H1 (cell line): ENCODE results near the gene UBR2. TPM values are rescaled to one million over a fixed set of nuclear protein-coding genes. Genes with fewer than 3 reads are reported as not detected.

Experiments used
- CTCF ChIA-PET: fragments of 300-600 bp; sonication (Branson Sonifier 250); formaldehyde crosslinking; loops from one replicate; lab custom pipeline; 2021; ENCODE audit not compliant: partially characterized antibody; lab: Charles Lee
- POLR2A ChIA-PET: fragments of 300-600 bp; sonication (Branson Sonifier 250); formaldehyde crosslinking; loops from one replicate; lab custom pipeline; 2021; ENCODE audit warnings: inconsistent platforms; ENCODE audit not compliant: partially characterized antibody; lab: Charles Lee
- DNase-seq, 2 experiments: peaks; one replicate each; pipeline versions ENCODE4 v3.0.0 to v3.0.0-alpha.2; 2010 to 2022; ENCODE audit warnings: low spot score in 2 of 2, low read depth in 1 of 2, mixed read lengths in 1 of 2
- FAIRE-seq: peaks from 2 replicates; lab custom pipeline; 2011; peaks lifted over from hg19 to GRCh38; lab: Jason Lieb, UNC
- H2AFZ ChIP-seq: 2 replicates; pipeline ENCODE4 v1.8.1; 2012; ENCODE audit warnings: low read length, inconsistent platforms
- H2AK5ac ChIP-seq: 2 replicates; pipeline ENCODE4 v1.6.1; 2013; ENCODE audit warnings: low read depth, low read length
- H2BK120ac ChIP-seq: replicated peaks from 2 replicates; pipeline ENCODE3; 2013; ENCODE audit warnings: low read depth, low read length, inconsistent platforms
- H2BK12ac ChIP-seq: 2 replicates; pipeline ENCODE4 v1.6.1; 2013; ENCODE audit warnings: low read depth, low read length
- H2BK15ac ChIP-seq: 2 replicates; pipeline ENCODE4 v1.6.1; 2013; ENCODE audit warnings: low read length
- H2BK20ac ChIP-seq: 2 replicates; pipeline ENCODE4 v1.6.1; 2013; ENCODE audit warnings: low read length
- H2BK5ac ChIP-seq: 2 replicates; pipeline ENCODE4 v1.6.1; 2013; ENCODE audit warnings: low read depth, low read length
- H3K14ac ChIP-seq: 2 replicates; pipeline ENCODE4 v1.6.1; 2013; ENCODE audit warnings: inconsistent platforms; ENCODE audit not compliant: insufficient read length
- H3K18ac ChIP-seq: 2 replicates; pipeline ENCODE4 v1.6.1; 2013; ENCODE audit warnings: low read length; ENCODE audit errors: extremely low read depth
- H3K23ac ChIP-seq: 2 replicates; pipeline ENCODE4 v1.6.1; 2013; ENCODE audit warnings: inconsistent platforms; ENCODE audit not compliant: insufficient read length
- H3K23me2 ChIP-seq: 2 replicates; pipeline ENCODE4 v1.6.1; 2013; ENCODE audit warnings: low read depth, low read length
- H3K27ac ChIP-seq: 2 replicates; pipeline ENCODE4 v1.6.1; 2011; ENCODE audit warnings: low read depth, low read length, inconsistent platforms
- H3K27me3 ChIP-seq, 4 experiments: replicated peaks in 1 of 4; 1 replicate in 1 of 4; 2 replicates in 3 of 4; pipeline versions ENCODE4 v1.6.1 to v1.8.1; 2011 to 2013; ENCODE audit warnings: low read length in 3 of 4, mild to moderate bottlenecking in 3 of 4, inconsistent platforms in 2 of 4, mixed read lengths in 2 of 4, moderate library complexity in 1 of 4; ENCODE audit not compliant: control insufficient read depth in 3 of 4, insufficient read depth in 3 of 4; ENCODE audit errors: extremely low read depth in 1 of 4
- H3K36me3 ChIP-seq, 4 experiments: 2 replicates each; pipeline versions ENCODE4 v1.6.1 to v1.8.1; 2011 to 2013; ENCODE audit warnings: mild to moderate bottlenecking in 4 of 4, low read length in 3 of 4, moderate library complexity in 2 of 4, control low read depth in 1 of 4, inconsistent platforms in 1 of 4; ENCODE audit not compliant: insufficient read depth in 4 of 4, control insufficient read depth in 2 of 4
- H3K4ac ChIP-seq: replicated peaks from 2 replicates; pipeline ENCODE3; 2013; ENCODE audit warnings: low read length, low read depth, mixed read lengths, inconsistent platforms; ENCODE audit not compliant: insufficient read length
- H3K4me1 ChIP-seq, 4 experiments: replicated peaks in 1 of 4; 1 replicate in 1 of 4; 2 replicates in 3 of 4; pipeline versions ENCODE4 v1.6.1 to v1.8.1; 2011 to 2013; ENCODE audit warnings: low read length in 3 of 4, inconsistent platforms in 2 of 4, mixed read lengths in 1 of 4; ENCODE audit not compliant: insufficient read depth in 4 of 4, control insufficient read depth in 3 of 4
- H3K4me2 ChIP-seq, 2 experiments: 2 replicates each; pipeline versions ENCODE4 v1.6.1 to v1.8.1; 2011 to 2013; ENCODE audit warnings: low read depth in 2 of 2, low read length in 2 of 2, control low read depth in 1 of 2, inconsistent platforms in 1 of 2, mild to moderate bottlenecking in 1 of 2; ENCODE audit not compliant: insufficient read depth in 1 of 2
- H3K4me3 ChIP-seq, 4 experiments: fragments of 200-600, 300-600 bp in 1 of 4; sonication (generic), shearing (Covaris generic), sonication (Bioruptor Twin) in 1 of 4; 2 replicates each; pipeline versions ENCODE4 v1.5.1 to v1.8.1; 2011 to 2016; ENCODE audit warnings: low read length in 4 of 4, low read depth in 3 of 4, control low read depth in 2 of 4, inconsistent platforms in 2 of 4, mild to moderate bottlenecking in 2 of 4, mixed read lengths in 1 of 4, moderate library complexity in 1 of 4; ENCODE audit not compliant: insufficient read depth in 2 of 4; ENCODE audit errors: extremely low read depth in 1 of 4
- H3K56ac ChIP-seq: replicated peaks from 2 replicates; pipeline ENCODE3; 2013; ENCODE audit warnings: low read depth, mild to moderate bottlenecking, mixed read lengths, low read length, inconsistent platforms; ENCODE audit not compliant: insufficient read length
- H3K79me1 ChIP-seq: 2 replicates; pipeline ENCODE4 v1.6.1; 2013; ENCODE audit warnings: low read depth, low read length, control low read depth
- H3K79me2 ChIP-seq, 2 experiments: 2 replicates each; pipeline versions ENCODE4 v1.6.1 to v1.8.1; 2012 to 2013; ENCODE audit warnings: low read length in 2 of 2, mild to moderate bottlenecking in 2 of 2, inconsistent platforms in 1 of 2; ENCODE audit not compliant: insufficient read depth in 2 of 2, control insufficient read depth in 1 of 2
- H3K9ac ChIP-seq, 4 experiments: replicated peaks in 1 of 4; 1 replicate in 1 of 4; 2 replicates in 3 of 4; pipeline versions ENCODE4 v1.6.1 to v1.8.1; 2011 to 2013; ENCODE audit warnings: low read depth in 3 of 4, low read length in 3 of 4, control low read depth in 2 of 4, mild to moderate bottlenecking in 2 of 4, moderate library complexity in 2 of 4, inconsistent platforms in 1 of 4; ENCODE audit errors: extremely low read depth in 1 of 4
- H3K9me3 ChIP-seq, 2 experiments: 2 replicates each; pipeline versions ENCODE4 v1.6.1 to v1.8.1; 2012 to 2013; ENCODE audit warnings: mild to moderate bottlenecking in 2 of 2, moderate library complexity in 2 of 2, control low read depth in 1 of 2, inconsistent platforms in 1 of 2, low read depth in 1 of 2, low read length in 1 of 2, mixed read lengths in 1 of 2; ENCODE audit not compliant: insufficient read depth in 2 of 2
- H4K20me1 ChIP-seq, 2 experiments: replicated peaks in 1 of 2; 2 replicates each; pipeline versions ENCODE3 to v1.8.1; 2011 to 2013; ENCODE audit warnings: inconsistent platforms in 2 of 2, low read length in 2 of 2, mild to moderate bottlenecking in 1 of 2; ENCODE audit not compliant: insufficient read depth in 2 of 2, control insufficient read depth in 1 of 2
- H4K5ac ChIP-seq: 2 replicates; pipeline ENCODE4 v1.6.1; 2013; ENCODE audit warnings: low read length, low read depth, mixed read lengths, inconsistent platforms; ENCODE audit not compliant: insufficient read length
- H4K8ac ChIP-seq: 2 replicates; pipeline ENCODE4 v1.8.0; 2013; ENCODE audit warnings: mild to moderate bottlenecking, moderate library complexity, low read length, inconsistent platforms; ENCODE audit not compliant: insufficient read depth; ENCODE audit errors: extremely low read depth
- H4K91ac ChIP-seq: replicated peaks from 2 replicates; pipeline ENCODE3; 2013; ENCODE audit warnings: low read length, mixed read lengths, inconsistent platforms; ENCODE audit not compliant: insufficient read length
- ASH2L ChIP-seq: fragments of 200-600, 300-600 bp; sonication (generic); IDR thresholded peaks from one replicate; pipeline ENCODE4 v1.7.1; 2017; ENCODE audit warnings: low read length
- E2F6 ChIP-seq: IDR thresholded peaks from 2 replicates; pipeline ENCODE4 v1.6.1; 2012; ENCODE audit warnings: inconsistent platforms
- EGR1 ChIP-seq: IDR thresholded peaks from 2 replicates; pipeline ENCODE4 v1.6.1; 2011; ENCODE audit warnings: low read depth, low read length, borderline replicate concordance
- GTF2F1 ChIP-seq: IDR thresholded peaks from 2 replicates; pipeline ENCODE4 v1.6.1; 2012; ENCODE audit warnings: low read depth, low read length, improper control_type of control experiment, borderline replicate concordance
- KDM5A ChIP-seq: fragments of 200-600 bp; IDR thresholded peaks from 2 replicates; pipeline ENCODE4 v1.7.1; 2012; ENCODE audit warnings: mild to moderate bottlenecking, low read length, inconsistent platforms, mixed read lengths
- MAFK ChIP-seq: IDR thresholded peaks from 2 replicates; pipeline ENCODE4 v1.6.1; 2012; ENCODE audit warnings: low read depth, mild to moderate bottlenecking, improper control_type of control experiment, low read length
- NANOG ChIP-seq: IDR thresholded peaks from 2 replicates; pipeline ENCODE4 v1.6.1; 2011; ENCODE audit warnings: low read length, low read depth, mild to moderate bottlenecking, inconsistent platforms; ENCODE audit not compliant: insufficient read depth, poor library complexity, severe bottlenecking
- PHF8 ChIP-seq: fragments of 200-600 bp; sonication (generic); conservative IDR thresholded peaks from 2 replicates; pipeline ENCODE4 v1.7.1; 2012; ENCODE audit warnings: low read depth, mild to moderate bottlenecking, inconsistent platforms, low read length, moderate library complexity
- RBBP5 ChIP-seq: IDR thresholded peaks from 2 replicates; pipeline ENCODE4 v1.7.1; 2012; ENCODE audit warnings: low read depth, mild to moderate bottlenecking, inconsistent platforms, low read length, moderate library complexity, borderline replicate concordance
- USF2 ChIP-seq: IDR thresholded peaks from 2 replicates; pipeline ENCODE4 v1.6.1; 2011; ENCODE audit warnings: low read length, improper control_type of control experiment
- whole genome bisulfite sequencing, 2 experiments: shearing (Covaris generic) in 1 of 2; methylation state at CpG; one replicate each; pipeline versions ENCODE4 v1.1.6 to v1.1.7; 2013 to 2015; ENCODE audit warnings: low lambda C conversion rate in 2 of 2, mixed read lengths in 2 of 2, inconsistent platforms in 1 of 2, low coverage in 1 of 2, missing lambda C conversion rate in 1 of 2; ENCODE audit not compliant: insufficient replicate concordance in 2 of 2, insufficient coverage in 1 of 2, insufficient read length in 1 of 2; ENCODE audit errors: extremely low coverage in 1 of 2, missing lambda C conversion rate in 1 of 2; 5-methylcytosine and 5-hydroxymethylcytosine counted together
- polyA plus RNA-seq, 7 experiments: library from polyadenylated mRNA; depleted of rRNA in 3 of 7; stranded (reverse) in 5 of 7; unstranded in 2 of 7; fragments of >200 nt in 5 of 7; fragments of 200-250 nt in 2 of 7; gene quantifications; 1 replicate in 5 of 7; 2 replicates in 1 of 7; 4 replicates in 1 of 7; pipeline versions ENCODE4 v1.2.1 to v1.2.3, GENCODE V29; 2011 to 2013; ENCODE audit warnings: missing spikeins in 2 of 7, mixed read lengths in 2 of 7
- total RNA-seq: library from RNA; stranded (reverse); fragmentation: NEBNext Ultra II Directional; extraction: Animal tissue kit (Norgen Biotek cat#: 25700); gene quantifications from 2 replicates; pipeline ENCODE4 v1.2.1, GENCODE V29; 2021

The UBR2 gene
- total and polyA plus RNA-seq, 2 of the 8 experiments (the other 6 are each of a cell fraction or from before 2014, with no cell fraction given): 6.5 to 19.5 TPM

GRCh38 chr6:42652024-42652746, 88.4 kb downstream of the UBR2 start:
- H3K27me3 ChIP-seq: no peaks in the 10 kb centered on the region
- no peak overlapping the region for H3K4me2 ChIP-seq
- H2BK20ac ChIP-seq: no peak overlapping the region
- no peak overlapping the region for H3K18ac ChIP-seq
- no peak overlapping the region for H2BK120ac ChIP-seq
- H4K8ac ChIP-seq: no peak overlapping the region
- DNase-seq (no peak), FAIRE-seq (no peak)
- H2AFZ ChIP-seq: no peak overlapping the region
- H2BK12ac ChIP-seq: no peak overlapping the region
- H3K4me1 ChIP-seq: no peaks in the 10 kb centered on the region
- ChIA-PET POLR2A (interaction anchor here (0.6 kb wide), 2 partner anchors 46 to 70 kb away, joined by 3 read pairs; no protein-coding TSS in a partner anchor), CTCF (interaction anchor here (1.5 to 2.3 kb wide), 2 partner anchors 10 to 342 kb away, joined by 3 to 8 read pairs; no protein-coding TSS in a partner anchor)
- no peak overlapping the region for H2AK5ac ChIP-seq
- H3K27ac ChIP-seq: no peak overlapping the region
- H4K20me1 ChIP-seq: no peaks in the 10 kb centered on the region
- H4K5ac ChIP-seq: no peak overlapping the region
- H3K9ac ChIP-seq: no peak overlapping the region
- no peak overlapping the region for H3K14ac ChIP-seq
- no peaks in the 10 kb centered on the region for H3K23me2 ChIP-seq
- no peaks in the 10 kb centered on the region for H3K79me2 ChIP-seq
- H3K36me3 ChIP-seq: peaks cover 3 to 40% (median 8%) of the 10 kb centered on the region in 4 experiments; a peak in 6 of 8 replicates
- WGBS, 2 experiments: 89% methylated on average over 5 of the region's 5 CpGs; no CpG with 5 or more reads in 1 of the 2 experiments
- no peak overlapping the region for H3K4ac ChIP-seq
- H3K4me3 ChIP-seq: no peak overlapping the region
- H3K23ac ChIP-seq: no peak overlapping the region
- H2BK15ac ChIP-seq: no peak overlapping the region
- no peaks in the 10 kb centered on the region for H3K9me3 ChIP-seq
- no peaks in the 10 kb centered on the region for H3K79me1 ChIP-seq
- no peak overlapping the region for H3K56ac ChIP-seq
- H2BK5ac ChIP-seq: no peak overlapping the region
- no peak overlapping the region for H4K91ac ChIP-seq
- no peak for TF ChIP-seq USF2
- TF ChIP-seq E2F6: no peak
- TF ChIP-seq KDM5A: no peak
- no peak for TF ChIP-seq PHF8
- TF ChIP-seq MAFK: no peak
- no peak for TF ChIP-seq EGR1
- TF ChIP-seq ASH2L: no peak
- no peak for TF ChIP-seq GTF2F1
- no peak for TF ChIP-seq RBBP5
- TF ChIP-seq NANOG: no peak
